Adrenal gland (tissue), 12 donors: ENCODE results near the gene CAPSL. TPM values are rescaled to one million over a fixed set of nuclear protein-coding genes. Genes with fewer than 3 reads are reported as not detected.
"Not testable (repeated sequence)": the region's sequence is repeated elsewhere in the genome, so short reads cannot be mapped to it uniquely, and the experiment has no call there.

Source experiments
- DNase-seq, 7 donors: peaks; one replicate each; pipeline ENCODE4 v3.0.0-alpha.2; 2019 to 2020
- H3K27ac ChIP-seq, 5 donors: fragments of 200-600 bp; sonication (generic) in 4 of 5; 1 replicate in 3 of 5; 2 replicates in 2 of 5; pipeline versions ENCODE4 v1.5.1 to v1.8.0; 2016 to 2020; ENCODE audit warnings: mild to moderate bottlenecking in 1 of 5
- H3K27me3 ChIP-seq: fragments of 200-600 bp; 2 replicates; pipeline ENCODE4 v1.8.0; 2021
- H3K36me3 ChIP-seq, 2 donors: fragments of 200-600 bp; replicated peaks in 1 of 2; 1 replicate in 1 of 2; 2 replicates in 1 of 2; pipeline versions ENCODE4 v1.5.1 to v1.8.0; 2018 to 2022
- H3K4me1 ChIP-seq, 2 donors: fragments of 200-600 bp; replicated peaks in 1 of 2; 1 replicate in 1 of 2; 2 replicates in 1 of 2; pipeline versions ENCODE4 v1.5.1 to v1.8.0; 2018 to 2021
- H3K4me3 ChIP-seq, 4 donors: fragments of 200-600 bp; sonication (generic) in 3 of 4; one replicate each; pipeline ENCODE4 v1.5.1; 2016 to 2018
- H3K9me3 ChIP-seq, 3 donors: fragments of 200-600 bp; sonication (generic) in 1 of 3; replicated peaks in 1 of 3; 1 replicate in 2 of 3; 2 replicates in 1 of 3; pipeline versions ENCODE4 v1.5.1 to v1.8.0; 2016 to 2021
- POLR2A ChIP-seq, 2 donors: fragments of 450-650 bp; IDR thresholded peaks; one replicate each; pipeline ENCODE4 v1.6.1; 2017; ENCODE audit warnings: antibody characterized with exemption in 2 of 2, mild to moderate bottlenecking in 2 of 2, moderate library complexity in 1 of 2
- WGBS, 4 donors: extraction: QIAGEN DNeasy Blood & Tissue Kit in 2 of 4; methylation state at CpG; one replicate each; pipeline versions ENCODE4 v1.1.5 to v1.1.7; 2013 to 2017; 5-methylcytosine and 5-hydroxymethylcytosine counted together
- intact Hi-C, 2 donors: fragments of 100-400 bp; cut with DNase I; formaldehyde crosslinking; loops; one replicate each; pipeline versions ENCODE4 v1.14.1 to v1.15.0; 2022 to 2023
- polyA plus RNA-seq, 3 donors: library from polyadenylated mRNA; stranded (reverse); fragments of 200-250 nt in 2 of 3; fragments of 350-450 nt in 1 of 3; fragmentation: Illumina TruSeq in 1 of 3; extraction: RNeasy Lipid Tissue Mini Kit (QIAGEN cat#74804) in 1 of 3; gene quantifications; one replicate each; pipeline ENCODE4 v1.2.3, GENCODE V29; 2013 to 2014
- total RNA-seq, 9 donors: library from RNA; depleted of rRNA in 4 of 9; stranded (reverse); fragments of >200 nt in 4 of 9; fragments of 120-200 nt in 1 of 9; fragmentation: NEBNext Ultra II Directional in 1 of 9; extraction: Animal tissue kit (Norgen Biotek cat#: 25700) in 1 of 9; gene quantifications; one replicate each; pipeline versions ENCODE4 v1.1.0 to v1.2.4, GENCODE V29; 2013 to 2023
- TF ChIP-seq, protein P1 (sequence below), 6 experiments: fragments of 450-650 bp in 4 of 6; fragments of 200-600 bp in 2 of 6; sonication (generic) in 1 of 6; IDR thresholded peaks; 1 replicate in 5 of 6; 2 replicates in 1 of 6; pipeline versions ENCODE4 v1.5.1 to v1.8.0; 2016 to 2021; ENCODE audit warnings: antibody characterized with exemption in 6 of 6, mild to moderate bottlenecking in 2 of 6, moderate library complexity in 1 of 6
- donor health status: healthy with polysubstance abuse.
- donor health status: Bipolar disorder and iron deficiency.
- donor health status: DM: yes; HTN: yes; CAD: no.
- donor health status: DM: no; HTN: no; CAD: no.
- donor health status: DM: no; HTN: no; CAD: no.
- donor health status: DM: yes; HTN: yes; CAD: no.

Gene CAPSL
- total and polyA plus RNA-seq, 12 donors: 0.27 TPM; not detected in 11

DNA sequence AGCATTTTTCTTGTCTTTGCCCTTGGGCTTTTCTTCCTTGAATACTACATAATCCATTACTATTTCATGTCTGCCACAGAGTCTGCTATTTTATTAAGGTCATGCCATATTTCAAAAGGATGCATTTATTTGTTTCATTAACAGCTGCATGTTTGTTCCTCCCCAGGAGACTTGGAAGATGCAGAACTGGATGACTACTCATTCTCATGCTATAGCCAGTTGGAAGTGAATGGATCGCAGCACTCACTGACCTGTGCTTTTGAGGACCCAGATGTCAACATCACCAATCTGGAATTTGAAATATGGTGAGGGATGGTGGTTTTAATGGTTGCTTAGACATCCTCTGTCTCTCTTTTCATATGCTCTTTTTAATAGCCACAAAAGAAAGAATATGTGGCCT lies 77.7 kb downstream of the CAPSL start:
- no peaks in the 10 kb centered on the region for H3K27me3 ChIP-seq
- no peak for TF ChIP-seq POLR2A (IDR thresholded peaks at IDR 0.05)
- TF ChIP-seq, protein P1, sequence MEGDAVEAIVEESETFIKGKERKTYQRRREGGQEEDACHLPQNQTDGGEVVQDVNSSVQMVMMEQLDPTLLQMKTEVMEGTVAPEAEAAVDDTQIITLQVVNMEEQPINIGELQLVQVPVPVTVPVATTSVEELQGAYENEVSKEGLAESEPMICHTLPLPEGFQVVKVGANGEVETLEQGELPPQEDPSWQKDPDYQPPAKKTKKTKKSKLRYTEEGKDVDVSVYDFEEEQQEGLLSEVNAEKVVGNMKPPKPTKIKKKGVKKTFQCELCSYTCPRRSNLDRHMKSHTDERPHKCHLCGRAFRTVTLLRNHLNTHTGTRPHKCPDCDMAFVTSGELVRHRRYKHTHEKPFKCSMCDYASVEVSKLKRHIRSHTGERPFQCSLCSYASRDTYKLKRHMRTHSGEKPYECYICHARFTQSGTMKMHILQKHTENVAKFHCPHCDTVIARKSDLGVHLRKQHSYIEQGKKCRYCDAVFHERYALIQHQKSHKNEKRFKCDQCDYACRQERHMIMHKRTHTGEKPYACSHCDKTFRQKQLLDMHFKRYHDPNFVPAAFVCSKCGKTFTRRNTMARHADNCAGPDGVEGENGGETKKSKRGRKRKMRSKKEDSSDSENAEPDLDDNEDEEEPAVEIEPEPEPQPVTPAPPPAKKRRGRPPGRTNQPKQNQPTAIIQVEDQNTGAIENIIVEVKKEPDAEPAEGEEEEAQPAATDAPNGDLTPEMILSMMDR (IDR thresholded peaks at IDR 0.05): no peak
- intact Hi-C loops: no loop called here
- no peaks in the 10 kb centered on the region for H3K36me3 ChIP-seq
- H3K9me3 ChIP-seq: no peaks in the 10 kb centered on the region
- H3K4me1 ChIP-seq: peaks cover 28 to 29% of the 10 kb centered on the region in 2 donors
- H3K27ac ChIP-seq: peak overlapping the region in 1 of 5 donors; percentile 25
- DNase-seq: no peak
- H3K4me3 ChIP-seq: no peak overlapping the region
- WGBS, 4 donors: 86 to 100% (median 92%) methylated on average over 1 of the region's 1 CpG

DNA sequence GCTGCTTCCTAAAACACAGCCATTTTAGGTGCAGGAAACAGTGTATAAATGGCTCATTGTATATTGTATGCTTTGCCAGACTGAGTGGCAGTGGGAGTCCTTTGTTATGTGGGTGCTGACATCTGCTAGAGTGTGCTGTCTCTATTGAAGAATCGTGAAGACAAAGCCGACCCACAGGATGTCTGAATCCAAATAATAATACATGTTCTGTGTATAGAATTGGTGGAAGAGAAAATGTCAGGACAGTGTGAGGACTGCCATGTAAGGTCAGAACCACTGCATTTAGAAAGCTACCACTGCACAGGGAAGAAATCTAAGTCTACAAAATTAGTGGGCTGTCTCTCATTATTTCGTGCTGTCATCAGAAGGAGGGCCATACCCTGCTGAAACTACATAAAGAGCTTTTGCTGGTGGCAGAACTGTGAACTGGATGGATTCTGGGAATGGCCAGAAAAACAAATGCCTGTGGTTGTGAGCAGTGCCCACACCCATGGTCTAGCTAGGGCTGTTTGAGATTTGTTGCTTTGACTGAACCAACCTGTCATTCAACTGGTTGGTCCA lies 79.2 kb downstream of the CAPSL start:
- peak overlapping the region in 1 of 5 donors; percentile 4 for H3K27ac ChIP-seq
- no peaks in the 10 kb centered on the region for H3K36me3 ChIP-seq
- H3K27me3 ChIP-seq: no peaks in the 10 kb centered on the region
- intact Hi-C loops: no loop called here
- WGBS, 4 donors: 59 to 88% (median 74%) methylated on average over 3 of the region's 3 CpGs
- no peak overlapping the region for H3K4me3 ChIP-seq
- no peak for DNase-seq
- peaks cover 28 to 31% of the 10 kb centered on the region in 2 donors for H3K4me1 ChIP-seq
- H3K9me3 ChIP-seq: no peaks in the 10 kb centered on the region
- TF ChIP-seq, protein P1 (IDR thresholded peaks at IDR 0.05): no peak
- no peak for TF ChIP-seq POLR2A (IDR thresholded peaks at IDR 0.05)

DNA sequence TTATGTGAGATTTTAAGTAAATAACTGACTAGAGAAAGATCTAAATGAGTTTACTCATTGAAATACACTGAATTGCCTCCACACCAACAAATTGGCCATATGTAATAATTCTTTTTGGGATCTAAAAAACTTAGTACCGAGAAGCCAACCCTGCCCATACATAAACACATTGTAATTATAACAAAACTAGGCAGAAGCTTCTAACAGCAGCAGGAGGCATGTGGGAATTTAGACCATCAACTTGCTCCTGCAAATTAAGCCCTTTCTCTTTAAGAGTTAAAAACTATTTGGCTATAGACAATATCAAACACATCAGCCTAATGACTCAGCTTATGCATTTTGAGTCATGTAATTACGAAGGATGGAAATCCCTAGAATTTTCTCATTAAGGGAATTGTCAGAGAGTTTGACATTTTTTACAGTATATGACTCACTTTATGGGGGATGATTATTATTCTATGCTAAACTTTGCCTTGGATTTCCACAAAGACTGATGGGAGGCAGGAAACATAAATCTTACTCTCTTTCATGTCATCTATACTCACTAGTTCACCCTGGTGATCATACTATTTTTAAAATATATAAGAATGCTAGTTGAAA lies 80.7 kb downstream of the CAPSL start:
- intact Hi-C loops: no loop called here
- peak overlapping the region in 1 of 4 donors; percentile 13 for H3K4me3 ChIP-seq
- no peaks in the 10 kb centered on the region for H3K36me3 ChIP-seq
- peak overlapping the region in 1 of 5 donors; percentile 53 for H3K27ac ChIP-seq
- no peak for DNase-seq
- H3K4me1 ChIP-seq: peaks cover 35 to 41% of the 10 kb centered on the region in 2 donors
- H3K27me3 ChIP-seq: no peaks in the 10 kb centered on the region
- no peak for TF ChIP-seq POLR2A (IDR thresholded peaks at IDR 0.05)
- TF ChIP-seq, protein P1 (IDR thresholded peaks at IDR 0.05): no peak
- no peaks in the 10 kb centered on the region for H3K9me3 ChIP-seq
- 40 to 51% (median 46%) methylated on average over 2 of the region's 2 CpGs for WGBS, 4 donors

DNA sequence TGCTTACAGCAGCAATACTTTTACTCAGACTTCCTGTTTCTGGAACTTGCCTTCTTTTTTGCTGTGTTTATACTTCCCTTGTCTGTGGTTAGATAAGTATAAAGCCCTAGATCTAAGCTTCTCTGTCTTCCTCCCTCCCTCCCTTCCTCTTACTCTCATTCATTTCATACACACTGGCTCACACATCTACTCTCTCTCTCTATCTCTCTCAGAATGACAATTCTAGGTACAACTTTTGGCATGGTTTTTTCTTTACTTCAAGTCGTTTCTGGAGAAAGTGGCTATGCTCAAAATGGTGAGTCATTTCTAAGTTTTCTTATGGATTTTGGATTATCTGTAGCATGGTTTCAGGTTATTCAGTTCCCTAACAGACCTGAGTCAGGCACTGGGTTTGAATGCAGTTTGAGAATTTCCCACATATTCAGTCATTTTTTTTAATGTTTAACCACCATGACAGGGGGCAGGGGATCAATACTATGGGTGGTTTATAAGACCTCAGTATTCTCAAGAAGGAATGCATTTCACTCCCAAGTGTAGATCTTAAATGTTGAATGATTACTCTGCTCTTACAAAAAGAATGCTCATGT lies 81.6 kb downstream of the CAPSL start, which contains the start of gene IL7R:
Gene IL7R, plus strand, starts transcription at position 127 of the 587 bp plus-strand sequence. Its CDS starts 87 bp downstream, at position 214.
- 15 to 34% (median 24%) methylated on average over 1 of the region's 1 CpG for WGBS, 4 donors
- Histone ChIP-seq H3K36me3 (no peaks in the 10 kb centered on the region), H3K27me3 (no peaks in the 10 kb centered on the region), H3K27ac (peak within 1 kb of the TSS in 3 of 5 donors; percentile 31 to 53 (median 35)), H3K4me3 (peak within 1 kb of the TSS in 1 of 4 donors; percentile 13), H3K9me3 (no peaks in the 10 kb centered on the region), H3K4me1 (peaks cover 39 to 42% of the 10 kb centered on the region in 2 donors)
- no peak for TF ChIP-seq POLR2A (IDR thresholded peaks at IDR 0.05)
- TF ChIP-seq, protein P1 (IDR thresholded peaks at IDR 0.05): no peak
- no peak for DNase-seq
- intact Hi-C loops: no loop called here

DNA sequence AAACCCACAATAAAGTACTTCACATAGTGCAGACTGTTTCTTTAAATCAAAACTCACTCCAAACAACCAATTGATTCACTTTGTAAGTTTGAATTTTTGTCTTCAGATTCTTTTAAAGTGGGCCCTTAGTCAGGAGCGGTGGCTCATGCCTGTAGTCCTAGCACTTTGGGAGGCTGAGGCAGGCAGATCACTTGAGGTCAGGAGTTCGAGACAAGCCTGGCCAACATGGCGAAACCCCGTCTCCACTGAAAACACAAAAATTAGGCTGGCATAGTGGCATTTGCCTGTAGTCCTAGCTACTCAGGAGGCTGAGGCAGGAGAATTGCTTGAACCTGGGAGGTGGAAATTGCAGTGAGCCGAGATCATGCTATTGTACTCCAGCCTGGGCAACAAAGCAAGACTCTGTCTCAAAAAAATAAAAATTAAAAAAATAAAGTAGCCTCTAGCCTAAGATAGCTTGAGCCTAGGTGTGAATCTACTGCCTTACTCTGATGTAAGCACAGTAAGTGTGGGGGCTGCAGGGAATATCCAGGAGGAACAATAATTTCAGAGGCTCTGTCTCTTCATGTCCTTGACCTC lies 82.1 kb downstream of the CAPSL start:
- H3K4me3 ChIP-seq, intact Hi-C loops, H3K27me3 ChIP-seq, H3K36me3 ChIP-seq, H3K9me3 ChIP-seq: not testable (repeated sequence)
- WGBS, 4 donors: 78 to 96% (median 95%) methylated on average over 5 of the region's 5 CpGs
- H3K4me1 ChIP-seq: peaks cover 40 to 43% of the 10 kb centered on the region in 2 donors
- peak in 1 of 7 donors; percentile 10 for DNase-seq
- peak overlapping the region in 2 of 5 donors; percentile 17 to 35 for H3K27ac ChIP-seq
